ENCODE results near the gene EHMT1.

Gene EHMT1

GRCh38 chr9:137833721-137834613 lies 215.2 kb downstream of the EHMT1 start:
- 98% methylated on average over 73 of the region's 73 CpGs for WGBS
- Histone ChIP-seq H3K14ac (ENCODE audit: low read length in 2 of 2) (no peak overlapping the region), H3K79me1 (replicated peaks; ENCODE audit: low read length, poor library complexity, severe bottlenecking) (peaks cover 51% of the 10 kb centered on the region), H3K18ac (ENCODE audit: low read depth in 1 of 2, low read length in 2 of 2) (no peak overlapping the region), H3K4me1 (ENCODE audit: control insufficient read depth, insufficient read depth, low read depth, low read length) (no peaks in the 10 kb centered on the region), H3K9ac (ENCODE audit: low read length) (no peak overlapping the region), H2BK120ac (ENCODE audit: low read depth, low read length) (no peak overlapping the region), H3K4me3 (ENCODE audit: insufficient read depth in 1 of 2, low read depth in 1 of 2, low read length in 2 of 2) (peak overlapping the region in 1 of 2 experiments; percentile 20), H3K36me3 (ENCODE audit: control insufficient read depth in 1 of 2, insufficient read depth in 2 of 2, low read depth in 1 of 2, low read length in 2 of 2) (peaks cover 67 to 71% of the 10 kb centered on the region in 2 experiments), H3K9me3 (ENCODE audit: control insufficient read depth, low read length) (no peaks in the 10 kb centered on the region), H3K4ac (ENCODE audit: low read depth in 1 of 2, low read length in 2 of 2) (no peak overlapping the region), H3K23ac (ENCODE audit: low read length in 2 of 2) (no peak overlapping the region), H2BK5ac (ENCODE audit: low read depth, low read length, poor library complexity, severe bottlenecking) (no peak overlapping the region), H4K8ac (ENCODE audit: low read length) (no peak overlapping the region), H3K27me3 (ENCODE audit: control insufficient read depth in 1 of 2, insufficient read depth in 1 of 2, low read length in 2 of 2) (no peaks in the 10 kb centered on the region), H2AK5ac (ENCODE audit: low read length, severe bottlenecking) (no peak overlapping the region), H3K27ac (ENCODE audit: low read length, poor library complexity, severe bottlenecking) (no peak overlapping the region), H4K91ac (ENCODE audit: low read length) (no peak overlapping the region), H2AFZ (ENCODE audit: low read depth, low read length) (no peak overlapping the region), H3K4me2 (ENCODE audit: low read length, poor library complexity, severe bottlenecking) (no peak overlapping the region), H2BK12ac (ENCODE audit: low read length in 2 of 2) (no peak overlapping the region), H2BK15ac (ENCODE audit: low read depth, poor library complexity, severe bottlenecking) (no peak overlapping the region)
- no peak for DNase-seq

GRCh38 chr9:137834846-137835546 lies 216.2 kb downstream of the EHMT1 start:
- Histone ChIP-seq H3K27me3 (ENCODE audit: control insufficient read depth in 1 of 2, insufficient read depth in 1 of 2, low read length in 2 of 2) (no peaks in the 10 kb centered on the region), H2BK15ac (ENCODE audit: low read depth, poor library complexity, severe bottlenecking) (no peak overlapping the region), H2BK12ac (ENCODE audit: low read length in 2 of 2) (no peak overlapping the region), H4K91ac (ENCODE audit: low read length) (no peak overlapping the region), H2AFZ (ENCODE audit: low read depth, low read length) (no peak overlapping the region), H3K4me1 (ENCODE audit: control insufficient read depth, insufficient read depth, low read depth, low read length) (no peaks in the 10 kb centered on the region), H3K4me3 (ENCODE audit: insufficient read depth in 1 of 2, low read depth in 1 of 2, low read length in 2 of 2) (no peak overlapping the region), H2BK120ac (ENCODE audit: low read depth, low read length) (no peak overlapping the region), H3K27ac (ENCODE audit: low read length, poor library complexity, severe bottlenecking) (no peak overlapping the region), H4K8ac (ENCODE audit: low read length) (no peak overlapping the region), H3K18ac (ENCODE audit: low read depth in 1 of 2, low read length in 2 of 2) (no peak overlapping the region), H3K4ac (ENCODE audit: low read depth in 1 of 2, low read length in 2 of 2) (no peak overlapping the region), H3K79me1 (replicated peaks; ENCODE audit: low read length, poor library complexity, severe bottlenecking) (peaks cover 47% of the 10 kb centered on the region), H3K9me3 (ENCODE audit: control insufficient read depth, low read length) (no peaks in the 10 kb centered on the region), H3K14ac (ENCODE audit: low read length in 2 of 2) (no peak overlapping the region), H3K36me3 (ENCODE audit: control insufficient read depth in 1 of 2, insufficient read depth in 2 of 2, low read depth in 1 of 2, low read length in 2 of 2) (peaks cover 57 to 66% of the 10 kb centered on the region in 2 experiments), H3K23ac (ENCODE audit: low read length in 2 of 2) (no peak overlapping the region), H2BK5ac (ENCODE audit: low read depth, low read length, poor library complexity, severe bottlenecking) (no peak overlapping the region), H3K9ac (ENCODE audit: low read length) (no peak overlapping the region), H3K4me2 (ENCODE audit: low read length, poor library complexity, severe bottlenecking) (no peak overlapping the region), H2AK5ac (ENCODE audit: low read length, severe bottlenecking) (no peak overlapping the region)
- WGBS: 99% methylated on average over 63 of the region's 66 CpGs
- no peak for DNase-seq

- Histone ChIP-seq H2BK5ac (ENCODE audit: low read depth, low read length, poor library complexity, severe bottlenecking) (no peak overlapping the region), H3K4me2 (ENCODE audit: low read length, poor library complexity, severe bottlenecking) (no peak overlapping the region), H3K79me1 (replicated peaks; ENCODE audit: low read length, poor library complexity, severe bottlenecking) (peaks cover 42% of the 10 kb centered on the region), H3K4me1 (ENCODE audit: control insufficient read depth, insufficient read depth, low read depth, low read length) (no peaks in the 10 kb centered on the region), H4K91ac (ENCODE audit: low read length) (no peak overlapping the region), H3K4ac (ENCODE audit: low read depth in 1 of 2, low read length in 2 of 2) (no peak overlapping the region), H3K9ac (ENCODE audit: low read length) (no peak overlapping the region), H3K14ac (ENCODE audit: low read length in 2 of 2) (no peak overlapping the region), H3K4me3 (ENCODE audit: insufficient read depth in 1 of 2, low read depth in 1 of 2, low read length in 2 of 2) (no peak overlapping the region), H3K9me3 (ENCODE audit: control insufficient read depth, low read length) (no peaks in the 10 kb centered on the region), H2AFZ (ENCODE audit: low read depth, low read length) (no peak overlapping the region), H2AK5ac (ENCODE audit: low read length, severe bottlenecking) (no peak overlapping the region), H4K8ac (ENCODE audit: low read length) (no peak overlapping the region), H3K18ac (ENCODE audit: low read depth in 1 of 2, low read length in 2 of 2) (no peak overlapping the region), H2BK120ac (ENCODE audit: low read depth, low read length) (no peak overlapping the region), H3K36me3 (ENCODE audit: control insufficient read depth in 1 of 2, insufficient read depth in 2 of 2, low read depth in 1 of 2, low read length in 2 of 2) (peaks cover 50 to 66% of the 10 kb centered on the region in 2 experiments), H2BK15ac (ENCODE audit: low read depth, poor library complexity, severe bottlenecking) (no peak overlapping the region), H3K27me3 (ENCODE audit: control insufficient read depth in 1 of 2, insufficient read depth in 1 of 2, low read length in 2 of 2) (no peaks in the 10 kb centered on the region), H2BK12ac (ENCODE audit: low read length in 2 of 2) (no peak overlapping the region), H3K27ac (ENCODE audit: low read length, poor library complexity, severe bottlenecking) (no peak overlapping the region), H3K23ac (ENCODE audit: low read length in 2 of 2) (no peak overlapping the region)
- 96% methylated on average over 28 of the region's 28 CpGs for WGBS
- no peak for DNase-seq
These were observed 217.5 kb downstream of the EHMT1 start for GRCh38 chr9:137836151-137836830.

- H2BK120ac ChIP-seq (ENCODE audit: low read depth, low read length): no peak overlapping the region
- no peak overlapping the region for H4K91ac ChIP-seq (ENCODE audit: low read length)
- H2AFZ ChIP-seq (ENCODE audit: low read depth, low read length): no peak overlapping the region
- H3K27ac ChIP-seq (ENCODE audit: low read length, poor library complexity, severe bottlenecking): no peak overlapping the region
- no peak overlapping the region for H2AK5ac ChIP-seq (ENCODE audit: low read length, severe bottlenecking)
- peaks cover 39% of the 10 kb centered on the region for H3K79me1 ChIP-seq (replicated peaks; ENCODE audit: low read length, poor library complexity, severe bottlenecking)
- H3K14ac ChIP-seq (ENCODE audit: low read length in 2 of 2): no peak overlapping the region
- no peak overlapping the region for H3K4me3 ChIP-seq (ENCODE audit: insufficient read depth in 1 of 2, low read depth in 1 of 2, low read length in 2 of 2)
- H2BK12ac ChIP-seq (ENCODE audit: low read length in 2 of 2): no peak overlapping the region
- no peak overlapping the region for H3K4ac ChIP-seq (ENCODE audit: low read depth in 1 of 2, low read length in 2 of 2)
- no peak overlapping the region for H4K8ac ChIP-seq (ENCODE audit: low read length)
- H2BK15ac ChIP-seq (ENCODE audit: low read depth, poor library complexity, severe bottlenecking): no peak overlapping the region
- H3K9ac ChIP-seq (ENCODE audit: low read length): no peak overlapping the region
- H3K18ac ChIP-seq (ENCODE audit: low read depth in 1 of 2, low read length in 2 of 2): no peak overlapping the region
- no peak overlapping the region for H2BK5ac ChIP-seq (ENCODE audit: low read depth, low read length, poor library complexity, severe bottlenecking)
- no peaks in the 10 kb centered on the region for H3K27me3 ChIP-seq (ENCODE audit: control insufficient read depth in 1 of 2, insufficient read depth in 1 of 2, low read length in 2 of 2)
- H3K9me3 ChIP-seq (ENCODE audit: control insufficient read depth, low read length): no peaks in the 10 kb centered on the region
- WGBS: 79% methylated on average over 12 of the region's 12 CpGs
- no peaks in the 10 kb centered on the region for H3K4me1 ChIP-seq (ENCODE audit: control insufficient read depth, insufficient read depth, low read depth, low read length)
- DNase-seq: no peak
- H3K36me3 ChIP-seq (ENCODE audit: control insufficient read depth in 1 of 2, insufficient read depth in 2 of 2, low read depth in 1 of 2, low read length in 2 of 2): peaks cover 49 to 63% of the 10 kb centered on the region in 2 experiments
- H3K23ac ChIP-seq (ENCODE audit: low read length in 2 of 2): no peak overlapping the region
- H3K4me2 ChIP-seq (ENCODE audit: low read length, poor library complexity, severe bottlenecking): no peak overlapping the region
These were observed 218.0 kb downstream of the EHMT1 start for GRCh38 chr9:137836831-137837241.
